Endothelial cell of umbilical vein (primary cell): ENCODE results near the gene TIPIN. TPM values are rescaled to one million over a fixed set of nuclear protein-coding genes. Genes with fewer than 3 reads are reported as not detected.

Source experiments
- BruUV-seq: library from RNA; stranded (reverse); fragments of 400-500 nt; replicated peaks from 2 replicates; lab custom pipeline; 2021; lab: Mats Ljungman, UMichigan
- CTCF ChIA-PET: fragments of 300-600, 350-600 bp; sonication (Branson Sonifier 250); formaldehyde crosslinking; loops from one replicate; lab custom pipeline; 2021; ENCODE audit warnings: antibody characterized with exemption, inconsistent platforms; lab: Charles Lee
- POLR2A ChIA-PET: fragments of 300-600, 350-600 bp; sonication (Branson Sonifier 250); formaldehyde crosslinking; loops from one replicate; lab custom pipeline; 2021; ENCODE audit warnings: antibody characterized with exemption, inconsistent platforms; lab: Charles Lee
- DNase-seq: peaks from one replicate; pipeline ENCODE4 v3.0.0-alpha.2; 2011; ENCODE audit warnings: low read depth, low spot score
- FAIRE-seq: peaks from 2 replicates; lab custom pipeline; 2011; peaks lifted over from hg19 to GRCh38; lab: Jason Lieb, UNC
- H2AFZ ChIP-seq: 2 replicates; pipeline ENCODE4 v1.6.0; 2012; ENCODE audit warnings: low read depth, low read length, control low read depth, inconsistent platforms
- H3K27ac ChIP-seq: 2 replicates; pipeline ENCODE4 v1.5.1; 2011; ENCODE audit warnings: low read depth, mild to moderate bottlenecking, control low read depth, low read length, moderate library complexity; ENCODE audit not compliant: insufficient read depth
- H3K27me3 ChIP-seq, 2 experiments: 2 replicates each; pipeline versions ENCODE4 v1.6.0 to v1.6.1; 2011; ENCODE audit warnings: low read length in 2 of 2, mixed read lengths in 1 of 2; ENCODE audit not compliant: control insufficient read depth in 2 of 2, insufficient read depth in 2 of 2
- H3K36me3 ChIP-seq, 2 experiments: 2 replicates in 1 of 2; 3 replicates in 1 of 2; pipeline ENCODE4 v1.5.1; 2011; ENCODE audit warnings: low read length in 2 of 2, mild to moderate bottlenecking in 1 of 2, moderate library complexity in 1 of 2; ENCODE audit not compliant: control insufficient read depth in 2 of 2, insufficient read depth in 2 of 2; ENCODE audit errors: extremely low read depth in 1 of 2
- H3K4me1 ChIP-seq: 3 replicates; pipeline ENCODE4 v1.5.1; 2011; ENCODE audit warnings: mild to moderate bottlenecking, low read length; ENCODE audit not compliant: control insufficient read depth, insufficient read depth; ENCODE audit errors: extremely low read depth
- H3K4me2 ChIP-seq: 2 replicates; pipeline ENCODE4 v1.6.1; 2011; ENCODE audit warnings: low read length, control low read depth, mixed read lengths; ENCODE audit not compliant: insufficient read depth
- H3K4me3 ChIP-seq, 3 experiments: fragments of 200-600 bp in 1 of 3; sonication (generic), shearing (Covaris generic) in 1 of 3; replicated peaks in 1 of 3; 2 replicates each; pipeline ENCODE4 v1.5.1; 2011 to 2016; ENCODE audit warnings: control low read depth in 3 of 3, low read length in 3 of 3, mild to moderate bottlenecking in 2 of 3, inconsistent platforms in 1 of 3, low read depth in 1 of 3, moderate library complexity in 1 of 3; ENCODE audit not compliant: insufficient read depth in 1 of 3
- H3K79me2 ChIP-seq: 2 replicates; pipeline ENCODE4 v1.6.0; 2012; ENCODE audit warnings: low read length, inconsistent platforms; ENCODE audit not compliant: control insufficient read depth, insufficient read depth
- H3K9ac ChIP-seq: replicated peaks from 2 replicates; pipeline ENCODE3; 2011; ENCODE audit warnings: low read length, control low read depth; ENCODE audit not compliant: insufficient read depth; ENCODE audit errors: extremely low read depth
- H3K9me1 ChIP-seq: replicated peaks from 3 replicates; pipeline ENCODE4 v1.6.0; 2011; ENCODE audit warnings: mild to moderate bottlenecking, low read length; ENCODE audit not compliant: control insufficient read depth, insufficient read depth; ENCODE audit errors: extremely low read depth
- H3K9me3 ChIP-seq: replicated peaks from 2 replicates; pipeline ENCODE4 v1.5.1; 2012; ENCODE audit warnings: low read length, inconsistent platforms; ENCODE audit not compliant: control insufficient read depth, insufficient read depth
- H4K20me1 ChIP-seq: replicated peaks from 2 replicates; pipeline ENCODE3; 2011; ENCODE audit warnings: mild to moderate bottlenecking, low read length; ENCODE audit not compliant: control insufficient read depth, insufficient read depth; ENCODE audit errors: extremely low read depth
- EZH2 ChIP-seq: IDR thresholded peaks from 2 replicates; pipeline ENCODE4 v1.6.1; 2012; ENCODE audit warnings: borderline replicate concordance, low read depth, mild to moderate bottlenecking, moderate library complexity, low read length, inconsistent platforms; ENCODE audit not compliant: severe bottlenecking
- FOS ChIP-seq: IDR thresholded peaks from 2 replicates; pipeline ENCODE4 v1.6.1; 2011; ENCODE audit warnings: mild to moderate bottlenecking, low read length, moderate library complexity, borderline replicate concordance; ENCODE audit not compliant: insufficient read depth
- GATA2 ChIP-seq: IDR thresholded peaks from 2 replicates; pipeline ENCODE4 v1.7.0; 2011; ENCODE audit warnings: low read depth, mild to moderate bottlenecking, moderate library complexity, mixed read lengths, low read length; ENCODE audit not compliant: insufficient read length, insufficient read depth
- JUN ChIP-seq: IDR thresholded peaks from 2 replicates; pipeline ENCODE4 v1.6.1; 2011; ENCODE audit warnings: borderline replicate concordance, low read depth; ENCODE audit not compliant: insufficient read length, insufficient read depth
- MYC ChIP-seq: IDR thresholded peaks from one replicate; pipeline ENCODE4 v1.6.1; 2011; ENCODE audit warnings: mild to moderate bottlenecking, low read depth, low read length
- POLR2A ChIP-seq: IDR thresholded peaks from 2 replicates; pipeline ENCODE4 v1.6.1; 2012; ENCODE audit warnings: low read depth, mild to moderate bottlenecking, control low read depth, low read length
- POLR2AphosphoS5 ChIP-seq: IDR thresholded peaks from 2 replicates; pipeline ENCODE4 v1.6.1; 2012; ENCODE audit warnings: low read depth, mild to moderate bottlenecking, control low read depth, low read length, moderate library complexity; ENCODE audit not compliant: insufficient read depth
- dilution Hi-C: fragments of 300-500 bp; cut with MboI; formaldehyde crosslinking; loops from one replicate; pipeline ENCODE4 v1.15.0; 2019; ENCODE audit warnings: low sequenced_read_pairs; ENCODE audit not compliant: extremely low pct_ligation_motif_present
- intact Hi-C: fragments of 100-400 bp; cut with micrococcal nuclease; formaldehyde crosslinking; loops from one replicate; pipeline ENCODE4 v1.10.0; 2022
- polyA plus RNA-seq, 4 experiments: library from polyadenylated mRNA; depleted of rRNA in 3 of 4; stranded (reverse) in 3 of 4; unstranded in 1 of 4; fragments of >200 nt; gene quantifications; 2 replicates each; pipeline versions ENCODE4 v1.2.1 to v1.2.3, GENCODE V29; 2011 to 2012; ENCODE audit warnings: missing spikeins in 1 of 4
- total RNA-seq: library from RNA; stranded (reverse); gene quantifications from 2 replicates; pipeline ENCODE4 v1.2.3, GENCODE V29; 2021
- TF ChIP-seq, protein P1 (sequence below), 2 donors: IDR thresholded peaks; 1 replicate in 1 of 2; 2 replicates in 1 of 2; pipeline ENCODE4 v1.5.1; 2011; ENCODE audit warnings: low read length in 2 of 2, mild to moderate bottlenecking in 2 of 2, moderate library complexity in 2 of 2, control low read depth in 1 of 2, inconsistent platforms in 1 of 2, low read depth in 1 of 2; ENCODE audit not compliant: insufficient read depth in 1 of 2; ENCODE audit errors: extremely low read depth in 1 of 2
- TF ChIP-seq, protein P2 (sequence below): IDR thresholded peaks from 2 replicates; pipeline ENCODE4 v1.6.1; 2011; ENCODE audit not compliant: insufficient read depth, insufficient read length

Gene TIPIN
- total and polyA plus RNA-seq, 2 donors (not counting 3 experiments of a cell fraction or from before 2014, with no cell fraction given), result 3.6 to 15.4 TPM

DNA sequence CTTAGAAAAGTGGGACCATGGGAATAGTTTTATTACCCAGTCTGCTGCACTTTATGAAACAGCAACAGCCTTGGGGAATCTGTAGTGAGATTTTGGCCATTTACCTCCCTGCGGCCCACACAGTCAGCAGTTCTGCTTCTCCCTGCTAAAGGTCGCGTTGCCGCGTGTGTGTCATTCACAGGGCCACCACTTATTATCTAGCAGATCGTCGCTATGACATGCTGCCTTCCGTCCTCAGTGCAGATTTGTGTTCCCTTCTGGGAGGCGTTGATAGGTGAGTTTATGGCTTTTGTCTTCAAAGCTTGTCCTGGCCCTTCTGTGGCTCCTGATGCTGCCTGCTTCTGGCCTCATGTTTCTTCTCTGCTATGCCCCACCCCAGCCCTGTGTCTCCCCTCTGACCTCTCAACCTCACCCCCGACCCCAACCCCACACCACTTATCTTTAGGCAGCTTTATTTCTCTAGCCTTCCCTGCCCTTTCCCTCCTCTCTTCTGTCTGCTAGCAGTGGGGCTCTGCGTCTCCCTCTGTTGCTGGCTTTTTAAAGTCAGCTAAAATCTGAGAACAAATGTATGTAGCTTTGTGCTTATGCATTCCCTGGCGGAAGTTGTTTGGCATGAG, 33.1 kb downstream of the TIPIN start:
- no peak for DNase-seq
- FAIRE-seq, result no peak
- no peak overlapping the region for H3K27ac ChIP-seq
- no peak overlapping the region for H3K9ac ChIP-seq
- TF ChIP-seq, protein P1, sequence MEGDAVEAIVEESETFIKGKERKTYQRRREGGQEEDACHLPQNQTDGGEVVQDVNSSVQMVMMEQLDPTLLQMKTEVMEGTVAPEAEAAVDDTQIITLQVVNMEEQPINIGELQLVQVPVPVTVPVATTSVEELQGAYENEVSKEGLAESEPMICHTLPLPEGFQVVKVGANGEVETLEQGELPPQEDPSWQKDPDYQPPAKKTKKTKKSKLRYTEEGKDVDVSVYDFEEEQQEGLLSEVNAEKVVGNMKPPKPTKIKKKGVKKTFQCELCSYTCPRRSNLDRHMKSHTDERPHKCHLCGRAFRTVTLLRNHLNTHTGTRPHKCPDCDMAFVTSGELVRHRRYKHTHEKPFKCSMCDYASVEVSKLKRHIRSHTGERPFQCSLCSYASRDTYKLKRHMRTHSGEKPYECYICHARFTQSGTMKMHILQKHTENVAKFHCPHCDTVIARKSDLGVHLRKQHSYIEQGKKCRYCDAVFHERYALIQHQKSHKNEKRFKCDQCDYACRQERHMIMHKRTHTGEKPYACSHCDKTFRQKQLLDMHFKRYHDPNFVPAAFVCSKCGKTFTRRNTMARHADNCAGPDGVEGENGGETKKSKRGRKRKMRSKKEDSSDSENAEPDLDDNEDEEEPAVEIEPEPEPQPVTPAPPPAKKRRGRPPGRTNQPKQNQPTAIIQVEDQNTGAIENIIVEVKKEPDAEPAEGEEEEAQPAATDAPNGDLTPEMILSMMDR (IDR thresholded peaks at IDR 0.05; ENCODE audit: extremely low read depth in 1 of 2, insufficient read depth in 1 of 2, low read depth in 1 of 2, low read length in 2 of 2), result no peak
- TF ChIP-seq, protein P2, sequence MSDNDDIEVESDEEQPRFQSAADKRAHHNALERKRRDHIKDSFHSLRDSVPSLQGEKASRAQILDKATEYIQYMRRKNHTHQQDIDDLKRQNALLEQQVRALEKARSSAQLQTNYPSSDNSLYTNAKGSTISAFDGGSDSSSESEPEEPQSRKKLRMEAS, result no peak
- TF ChIP-seq GATA2 (no peak), JUN (no peak), MYC (no peak), POLR2A (no peak), EZH2 (no peak), POLR2AphosphoS5 (no peak), FOS (no peak)
- H3K36me3 ChIP-seq, result peaks cover 9 to 13% of the 10 kb centered on the region in 2 experiments
- ChIA-PET CTCF (interaction anchor here (1.2 to 1.4 kb wide), 2 partner anchors 16 to 174 kb away, joined by 3 to 4 read pairs; partner anchors contain the start of gene SNAPC5), POLR2A (no interaction called here)
- no peaks in the 10 kb centered on the region for H3K27me3 ChIP-seq
- H3K9me3 ChIP-seq, result no peaks in the 10 kb centered on the region
- dilution Hi-C loops, result loop anchor here (25.0 kb wide), 1 partner anchor 89 kb away; no protein-coding TSS in a partner anchor
- no peaks in the 10 kb centered on the region for H3K4me1 ChIP-seq
- no peaks in the 10 kb centered on the region for H4K20me1 ChIP-seq
- intact Hi-C loops, result no loop called here
- no peak overlapping the region for H2AFZ ChIP-seq
- H3K4me3 ChIP-seq, result no peak overlapping the region
- H3K4me2 ChIP-seq, result no peak overlapping the region
- H3K9me1 ChIP-seq, result no peaks in the 10 kb centered on the region
- BruUV-seq, result no TSS peak
- H3K79me2 ChIP-seq, result no peaks in the 10 kb centered on the region
